Vagina (tissue), 2 donors: ENCODE data around the gene SPATA31C2.

Experiments
- CTCF ChIP-seq, 3 experiments: fragments of 450-650 bp in 2 of 3; fragments of 200-600 bp in 1 of 3; sonication (generic) in 1 of 3; IDR thresholded peaks; one replicate each; pipeline ENCODE4 v1.5.1; 2017 to 2019; ENCODE audit warnings: antibody characterized with exemption in 3 of 3, mild to moderate bottlenecking in 2 of 3, moderate library complexity in 2 of 3
- POLR2A ChIP-seq, 2 donors: fragments of 450-650 bp; IDR thresholded peaks; one replicate each; pipeline ENCODE4 v1.6.1; 2017; ENCODE audit warnings: antibody characterized with exemption in 2 of 2, mild to moderate bottlenecking in 2 of 2, moderate library complexity in 2 of 2
- POLR2AphosphoS5 ChIP-seq, 2 donors: sonication (generic); formaldehyde crosslinking; IDR thresholded peaks; one replicate each; pipeline ENCODE4 v1.9.0; 2017; ENCODE audit warnings: antibody characterized with exemption in 2 of 2, mild to moderate bottlenecking in 2 of 2, low read depth in 1 of 2; ENCODE audit not compliant: insufficient read depth in 1 of 2

DNA sequence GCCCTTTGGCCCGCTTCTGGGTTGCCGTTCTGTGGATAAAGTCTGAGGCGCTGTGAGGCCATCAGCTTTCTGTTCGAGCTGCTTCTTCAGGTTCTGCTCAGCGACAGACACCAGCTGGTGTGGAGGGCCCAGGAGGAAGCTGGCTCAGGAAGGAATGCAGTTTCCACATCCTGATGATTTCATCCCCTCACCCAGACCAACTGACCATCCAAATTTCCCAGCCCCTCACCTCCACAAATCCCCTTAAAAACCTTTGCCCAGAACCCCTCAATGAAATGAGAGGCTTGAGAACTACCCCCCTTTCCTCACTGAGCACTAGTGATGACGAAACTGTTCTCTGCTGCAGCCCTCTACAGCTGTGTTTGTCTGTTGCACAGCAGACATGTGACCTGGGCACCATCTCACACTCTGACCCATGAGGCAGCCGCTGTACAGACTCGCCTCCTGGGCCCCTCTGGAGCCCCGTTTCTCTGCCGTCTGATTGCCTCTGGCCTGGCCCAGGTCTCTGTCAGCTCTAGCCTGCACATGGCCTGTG lies 45.4 kb downstream of the SPATA31C2 start:
- TF ChIP-seq CTCF (IDR thresholded peaks at IDR 0.05) = no peak
- TF ChIP-seq POLR2AphosphoS5 (IDR thresholded peaks at IDR 0.05; ENCODE audit: insufficient read depth in 1 of 2, low read depth in 1 of 2) = peak in 1 of 2 donors; percentile 42
- no peak for TF ChIP-seq POLR2A (IDR thresholded peaks at IDR 0.05)
